ENCODE data around the gene PRG3. TPM values are rescaled to one million over a fixed set of nuclear protein-coding genes. Genes with fewer than 3 reads are reported as not detected.

The PRG3 gene
- total and polyA plus RNA-seq, 2 of the 13 experiments (the other 11 are each of a cell fraction or from before 2014, with no cell fraction given) = not detected

- Histone ChIP-seq H3K36me3 (replicated peaks in 1 of 2; ENCODE audit: control insufficient read depth in 1 of 2, insufficient read depth in 2 of 2, low read length in 2 of 2) (no peaks in the 10 kb centered on the region), H3K4me3 (replicated peaks in 1 of 3; ENCODE audit: insufficient read depth in 1 of 3, low read depth in 2 of 3, low read length in 3 of 3) (no peak overlapping the region), H2AFZ (ENCODE audit: low read length) (no peak overlapping the region), H3K4me1 (ENCODE audit: insufficient read depth, low read length) (no peaks in the 10 kb centered on the region), H3K27me3 (ENCODE audit: control insufficient read depth in 1 of 2, insufficient read depth in 2 of 2, low read length in 2 of 2) (peaks cover 0 to 6% of the 10 kb centered on the region in 2 experiments; a peak in 2 of 5 replicates), H3K9me3 (ENCODE audit: low read length) (no peaks in the 10 kb centered on the region), H3K9ac (ENCODE audit: insufficient read depth, low read depth, low read length) (no peak overlapping the region), H3K27ac (ENCODE audit: extremely low read length, insufficient read depth, low read length) (no peak overlapping the region), H4K20me1 (ENCODE audit: insufficient read depth, low read length) (no peaks in the 10 kb centered on the region), H3K4me2 (ENCODE audit: low read depth, low read length) (no peak overlapping the region), H3K79me2 (ENCODE audit: insufficient read depth, low read length) (no peaks in the 10 kb centered on the region)
- 40% methylated on average over 3 of the region's 3 CpGs for WGBS (ENCODE audit: low lambda C conversion rate)
- ATAC-seq = no peak
- FAIRE-seq = no peak
- TF ChIP-seq ZNF496 (CRISPR knock-in tag; IDR thresholded peaks at IDR 0.05; ENCODE audit: insufficient replicate concordance) = no peak
- TF ChIP-seq, protein P1, sequence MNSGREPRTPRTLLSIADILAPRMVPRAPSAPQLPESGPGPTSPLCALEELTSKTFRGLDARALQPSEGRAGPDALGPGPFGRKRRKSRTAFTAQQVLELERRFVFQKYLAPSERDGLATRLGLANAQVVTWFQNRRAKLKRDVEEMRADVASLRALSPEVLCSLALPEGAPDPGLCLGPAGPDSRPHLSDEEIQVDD (CRISPR knock-in tag; IDR thresholded peaks at IDR 0.05; ENCODE audit: borderline replicate concordance) = no peak
- TF ChIP-seq NAIF1 (CRISPR knock-in tag; IDR thresholded peaks at IDR 0.05; ENCODE audit: borderline replicate concordance) = no peak
- TF ChIP-seq ZUFSP (CRISPR knock-in tag; IDR thresholded peaks at IDR 0.05; ENCODE audit: borderline replicate concordance) = no peak
- TF ChIP-seq WIZ (CRISPR knock-in tag; IDR thresholded peaks at IDR 0.05) = no peak
- TF ChIP-seq, protein P2, sequence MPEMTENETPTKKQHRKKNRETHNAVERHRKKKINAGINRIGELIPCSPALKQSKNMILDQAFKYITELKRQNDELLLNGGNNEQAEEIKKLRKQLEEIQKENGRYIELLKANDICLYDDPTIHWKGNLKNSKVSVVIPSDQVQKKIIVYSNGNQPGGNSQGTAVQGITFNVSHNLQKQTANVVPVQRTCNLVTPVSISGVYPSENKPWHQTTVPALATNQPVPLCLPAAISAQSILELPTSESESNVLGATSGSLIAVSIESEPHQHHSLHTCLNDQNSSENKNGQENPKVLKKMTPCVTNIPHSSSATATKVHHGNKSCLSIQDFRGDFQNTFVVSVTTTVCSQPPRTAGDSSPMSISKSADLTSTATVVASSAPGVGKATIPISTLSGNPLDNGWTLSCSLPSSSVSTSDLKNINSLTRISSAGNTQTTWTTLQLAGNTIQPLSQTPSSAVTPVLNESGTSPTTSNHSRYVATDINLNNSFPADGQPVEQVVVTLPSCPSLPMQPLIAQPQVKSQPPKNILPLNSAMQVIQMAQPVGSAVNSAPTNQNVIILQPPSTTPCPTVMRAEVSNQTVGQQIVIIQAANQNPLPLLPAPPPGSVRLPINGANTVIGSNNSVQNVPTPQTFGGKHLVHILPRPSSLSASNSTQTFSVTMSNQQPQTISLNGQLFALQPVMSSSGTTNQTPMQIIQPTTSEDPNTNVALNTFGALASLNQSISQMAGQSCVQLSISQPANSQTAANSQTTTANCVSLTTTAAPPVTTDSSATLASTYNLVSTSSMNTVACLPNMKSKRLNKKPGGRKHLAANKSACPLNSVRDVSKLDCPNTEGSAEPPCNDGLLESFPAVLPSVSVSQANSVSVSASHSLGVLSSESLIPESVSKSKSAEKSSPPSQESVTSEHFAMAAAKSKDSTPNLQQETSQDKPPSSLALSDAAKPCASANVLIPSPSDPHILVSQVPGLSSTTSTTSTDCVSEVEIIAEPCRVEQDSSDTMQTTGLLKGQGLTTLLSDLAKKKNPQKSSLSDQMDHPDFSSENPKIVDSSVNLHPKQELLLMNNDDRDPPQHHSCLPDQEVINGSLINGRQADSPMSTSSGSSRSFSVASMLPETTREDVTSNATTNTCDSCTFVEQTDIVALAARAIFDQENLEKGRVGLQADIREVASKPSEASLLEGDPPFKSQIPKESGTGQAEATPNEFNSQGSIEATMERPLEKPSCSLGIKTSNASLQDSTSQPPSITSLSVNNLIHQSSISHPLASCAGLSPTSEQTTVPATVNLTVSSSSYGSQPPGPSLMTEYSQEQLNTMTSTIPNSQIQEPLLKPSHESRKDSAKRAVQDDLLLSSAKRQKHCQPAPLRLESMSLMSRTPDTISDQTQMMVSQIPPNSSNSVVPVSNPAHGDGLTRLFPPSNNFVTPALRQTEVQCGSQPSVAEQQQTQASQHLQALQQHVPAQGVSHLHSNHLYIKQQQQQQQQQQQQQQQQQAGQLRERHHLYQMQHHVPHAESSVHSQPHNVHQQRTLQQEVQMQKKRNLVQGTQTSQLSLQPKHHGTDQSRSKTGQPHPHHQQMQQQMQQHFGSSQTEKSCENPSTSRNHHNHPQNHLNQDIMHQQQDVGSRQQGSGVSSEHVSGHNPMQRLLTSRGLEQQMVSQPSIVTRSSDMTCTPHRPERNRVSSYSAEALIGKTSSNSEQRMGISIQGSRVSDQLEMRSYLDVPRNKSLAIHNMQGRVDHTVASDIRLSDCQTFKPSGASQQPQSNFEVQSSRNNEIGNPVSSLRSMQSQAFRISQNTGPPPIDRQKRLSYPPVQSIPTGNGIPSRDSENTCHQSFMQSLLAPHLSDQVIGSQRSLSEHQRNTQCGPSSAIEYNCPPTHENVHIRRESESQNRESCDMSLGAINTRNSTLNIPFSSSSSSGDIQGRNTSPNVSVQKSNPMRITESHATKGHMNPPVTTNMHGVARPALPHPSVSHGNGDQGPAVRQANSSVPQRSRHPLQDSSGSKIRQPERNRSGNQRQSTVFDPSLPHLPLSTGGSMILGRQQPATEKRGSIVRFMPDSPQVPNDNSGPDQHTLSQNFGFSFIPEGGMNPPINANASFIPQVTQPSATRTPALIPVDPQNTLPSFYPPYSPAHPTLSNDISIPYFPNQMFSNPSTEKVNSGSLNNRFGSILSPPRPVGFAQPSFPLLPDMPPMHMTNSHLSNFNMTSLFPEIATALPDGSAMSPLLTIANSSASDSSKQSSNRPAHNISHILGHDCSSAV (CRISPR knock-in tag; IDR thresholded peaks at IDR 0.05; ENCODE audit: borderline replicate concordance) = no peak
- TF ChIP-seq ZNF781 (CRISPR knock-in tag; IDR thresholded peaks at IDR 0.05; ENCODE audit: borderline replicate concordance, not compliant biosample characterization) = no peak
- no peak for TF ChIP-seq JUN (CRISPR knock-in tag; IDR thresholded peaks at IDR 0.05)
- ChIA-PET CTCF (ENCODE audit: low intra/inter-chr PET ratio, low total read pairs) (no interaction called here), POLR2A (no interaction called here)
- intact Hi-C loops (cut with micrococcal nuclease; ENCODE audit: unreplicated experiment) = no loop called here
- in situ Hi-C loops (cut with HindIII; ENCODE audit: extremely low pct_ligation_motif_present, low pct_unique_long_range_greater_than_20kb) = no loop called here
- DNase-seq (ENCODE audit: low spot score) = no peak
- BruUV-seq (replicated peaks) = no TSS peak
These were observed 35.5 kb upstream of the PRG3 start for GRCh38 chr11:57416436-57416835.

All from HepG2 (cell line).